ENCODE data around the gene GPR161.

GPR161 gene

GRCh38 chr1:168032029-168032428, 104.7 kb downstream of the GPR161 start:
- DNase-seq (ENCODE audit: low read depth, low spot score), result no peak

GRCh38 chr1:168031627-168032026, 105.1 kb downstream of the GPR161 start:
- DNase-seq (ENCODE audit: low read depth, low spot score), result no peak

- no peak for DNase-seq (ENCODE audit: low read depth, low spot score)
These were observed 105.5 kb downstream of the GPR161 start for GRCh38 chr1:168031198-168031597.
